Measurements from ENCODE around the gene HADH. TPM values are rescaled to one million over a fixed set of nuclear protein-coding genes. Genes with fewer than 3 reads are reported as not detected.
A peak's percentile ranks its signal among the peaks of the same experiment; 100 is the strongest.

The HADH gene
- total RNA-seq, 1 donor from 2014 or later = 37.9 TPM

- Histone ChIP-seq H3K27ac (no peak overlapping the region), H3K27me3 (no peaks in the 10 kb centered on the region), H3K9me3 (no peaks in the 10 kb centered on the region), H3K4me1 (peaks cover 11% of the 10 kb centered on the region), H3K4me3 (no peak overlapping the region), H3K36me3 (no peaks in the 10 kb centered on the region)
- peak; percentile 57 for ATAC-seq
- intact Hi-C loops (cut with DNase I) = no loop called here
- no peak for TF ChIP-seq CTCF (IDR thresholded peaks at IDR 0.05)
- no peak for DNase-seq
Observed at GRCh38 chr4:107999932-108000539, 10.3 kb downstream of the HADH start.

- Histone ChIP-seq H3K36me3 (no peaks in the 10 kb centered on the region), H3K27me3 (no peaks in the 10 kb centered on the region), H3K9me3 (no peaks in the 10 kb centered on the region), H3K4me3 (no peak overlapping the region), H3K4me1 (peaks cover 11% of the 10 kb centered on the region), H3K27ac (no peak overlapping the region)
- ATAC-seq (no peak), DNase-seq (no peak)
- intact Hi-C loops (cut with DNase I) = no loop called here
- TF ChIP-seq CTCF (IDR thresholded peaks at IDR 0.05) = no peak
Observed at GRCh38 chr4:108001540-108002135, 11.9 kb downstream of the HADH start.

GRCh38 chr4:108003982-108004515 is 14.4 kb downstream of the HADH start:
- intact Hi-C loops (cut with DNase I) = no loop called here
- H3K4me1 ChIP-seq = no peaks in the 10 kb centered on the region
- H3K27ac ChIP-seq = no peak overlapping the region
- H3K4me3 ChIP-seq = no peak overlapping the region
- H3K27me3 ChIP-seq = no peaks in the 10 kb centered on the region
- no peaks in the 10 kb centered on the region for H3K36me3 ChIP-seq
- TF ChIP-seq CTCF (IDR thresholded peaks at IDR 0.05) = no peak
- DNase-seq (no peak), ATAC-seq (peak; percentile 53)
- H3K9me3 ChIP-seq = no peaks in the 10 kb centered on the region

GRCh38 chr4:108004646-108005045 is 15.0 kb downstream of the HADH start:
- H3K27ac ChIP-seq = no peak overlapping the region
- TF ChIP-seq CTCF (IDR thresholded peaks at IDR 0.05) = no peak
- DNase-seq = no peak

GRCh38 chr4:108005807-108006206 is 16.1 kb downstream of the HADH start:
- no peak overlapping the region for H3K27ac ChIP-seq
- TF ChIP-seq CTCF (IDR thresholded peaks at IDR 0.05) = no peak
- intact Hi-C loops (cut with DNase I) = no loop called here
- no peak overlapping the region for H3K4me3 ChIP-seq
- peak; percentile 21 for ATAC-seq
- peaks cover 6% of the 10 kb centered on the region for H3K36me3 ChIP-seq
- H3K4me1 ChIP-seq = no peaks in the 10 kb centered on the region
- H3K9me3 ChIP-seq = no peaks in the 10 kb centered on the region
- no peaks in the 10 kb centered on the region for H3K27me3 ChIP-seq
- no peak for DNase-seq

More at GRCh38 chr4:108004646-108005045, 15.0 kb downstream of the HADH start:
- intact Hi-C loops (cut with DNase I) = no loop called here
- no peak overlapping the region for H3K4me3 ChIP-seq
- no peaks in the 10 kb centered on the region for H3K36me3 ChIP-seq
- H3K9me3 ChIP-seq = no peaks in the 10 kb centered on the region
- ATAC-seq = no peak
- H3K4me1 ChIP-seq = no peaks in the 10 kb centered on the region
- no peaks in the 10 kb centered on the region for H3K27me3 ChIP-seq

Measured in upper lobe of right lung (tissue), 1 donor.